Omental fat pad (tissue), 4 donors: Measurements from ENCODE around the gene ADGRL3. TPM values are rescaled to one million over a fixed set of nuclear protein-coding genes. Genes with fewer than 3 reads are reported as not detected.

Experiments used
- ATAC-seq: fragments of 150-250 bp; one replicate; pipeline ENCODE4 v1.9.1; 2016; ENCODE audit warnings: mild to moderate bottlenecking, moderate library complexity; ENCODE audit not compliant: low FRiP score
- DNase-seq: peaks from one replicate; pipeline ENCODE4 v3.0.0-alpha.2; 2019; ENCODE audit warnings: low spot score
- total RNA-seq, 4 donors: library from RNA; depleted of rRNA; stranded (reverse); fragments of >200 nt; gene quantifications; one replicate each; pipeline ENCODE4 v1.1.0, GENCODE V29; 2016
- TF ChIP-seq, protein P1 (sequence below), 3 donors: fragments of 450-650 bp; IDR thresholded peaks; one replicate each; pipeline ENCODE4 v1.5.1; 2016 to 2017; ENCODE audit warnings: antibody characterized with exemption in 3 of 3, mild to moderate bottlenecking in 3 of 3, moderate library complexity in 2 of 3

The ADGRL3 gene
- total RNA-seq, 4 donors from 2014 or later: 2.5 to 16.4 (median 4.6) TPM

DNA sequence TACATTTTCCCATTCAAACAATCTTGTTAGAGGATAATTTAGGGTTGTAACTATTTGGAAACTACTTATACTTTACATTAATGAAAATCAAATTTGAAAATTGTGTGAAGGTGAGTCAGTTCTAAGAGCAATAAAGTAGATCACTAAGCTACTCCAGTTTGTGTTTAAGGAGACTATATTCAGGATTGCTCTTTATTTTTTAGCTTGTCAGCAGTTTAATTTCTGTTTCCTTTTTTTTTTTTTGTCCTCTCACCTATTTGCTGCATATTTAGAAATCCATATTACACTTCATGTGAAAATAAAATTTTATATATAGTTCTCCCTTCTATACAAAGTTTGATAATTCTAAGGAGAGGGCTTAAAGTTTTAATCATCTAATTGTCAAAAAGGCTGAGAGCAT lies 691.8 kb downstream of the ADGRL3 start:
- ATAC-seq (no peak), DNase-seq (no peak)
- TF ChIP-seq, protein P1, sequence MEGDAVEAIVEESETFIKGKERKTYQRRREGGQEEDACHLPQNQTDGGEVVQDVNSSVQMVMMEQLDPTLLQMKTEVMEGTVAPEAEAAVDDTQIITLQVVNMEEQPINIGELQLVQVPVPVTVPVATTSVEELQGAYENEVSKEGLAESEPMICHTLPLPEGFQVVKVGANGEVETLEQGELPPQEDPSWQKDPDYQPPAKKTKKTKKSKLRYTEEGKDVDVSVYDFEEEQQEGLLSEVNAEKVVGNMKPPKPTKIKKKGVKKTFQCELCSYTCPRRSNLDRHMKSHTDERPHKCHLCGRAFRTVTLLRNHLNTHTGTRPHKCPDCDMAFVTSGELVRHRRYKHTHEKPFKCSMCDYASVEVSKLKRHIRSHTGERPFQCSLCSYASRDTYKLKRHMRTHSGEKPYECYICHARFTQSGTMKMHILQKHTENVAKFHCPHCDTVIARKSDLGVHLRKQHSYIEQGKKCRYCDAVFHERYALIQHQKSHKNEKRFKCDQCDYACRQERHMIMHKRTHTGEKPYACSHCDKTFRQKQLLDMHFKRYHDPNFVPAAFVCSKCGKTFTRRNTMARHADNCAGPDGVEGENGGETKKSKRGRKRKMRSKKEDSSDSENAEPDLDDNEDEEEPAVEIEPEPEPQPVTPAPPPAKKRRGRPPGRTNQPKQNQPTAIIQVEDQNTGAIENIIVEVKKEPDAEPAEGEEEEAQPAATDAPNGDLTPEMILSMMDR (IDR thresholded peaks at IDR 0.05): no peak

DNA sequence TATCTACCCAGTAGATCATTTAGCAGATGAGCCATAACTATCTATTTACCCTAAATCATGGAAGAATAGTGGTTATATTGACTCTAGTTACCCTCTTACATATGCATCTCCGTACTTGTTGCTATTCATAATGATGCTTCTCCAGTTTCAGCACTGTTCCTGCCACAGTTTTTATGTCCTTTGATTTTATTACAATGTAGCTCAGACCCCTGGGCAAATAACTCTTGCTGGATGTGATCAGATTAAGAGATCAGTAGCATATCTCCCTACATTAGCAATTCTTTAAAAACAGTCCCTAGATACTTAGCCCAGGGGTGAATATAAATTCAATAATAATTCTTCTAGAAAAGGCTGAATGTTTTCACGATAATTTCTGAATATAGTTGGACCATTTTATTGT lies 696.5 kb downstream of the ADGRL3 start:
- ATAC-seq: no peak
- TF ChIP-seq, protein P1 (IDR thresholded peaks at IDR 0.05): no peak
- no peak for DNase-seq

DNA sequence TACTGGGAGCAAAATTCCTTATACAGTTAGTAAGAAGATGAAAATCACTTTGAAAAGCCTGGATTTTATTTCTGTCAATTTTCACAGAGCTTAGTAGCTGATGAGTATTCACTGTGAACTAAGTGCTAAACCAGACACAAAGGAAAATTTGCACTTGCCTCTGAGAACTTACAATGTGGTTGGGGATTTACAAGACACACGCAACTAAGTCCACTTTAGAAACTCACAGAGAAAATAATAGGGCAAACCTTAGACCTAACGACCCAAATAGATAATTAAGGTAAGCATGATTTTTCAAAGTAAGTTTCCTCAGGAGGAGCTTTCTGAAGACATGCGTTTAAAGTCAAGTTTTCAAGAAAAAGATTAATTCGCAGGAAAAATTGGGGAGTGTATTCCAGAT lies 708.9 kb downstream of the ADGRL3 start:
- TF ChIP-seq, protein P1 (IDR thresholded peaks at IDR 0.05): no peak
- DNase-seq: no peak
- no peak for ATAC-seq

DNA sequence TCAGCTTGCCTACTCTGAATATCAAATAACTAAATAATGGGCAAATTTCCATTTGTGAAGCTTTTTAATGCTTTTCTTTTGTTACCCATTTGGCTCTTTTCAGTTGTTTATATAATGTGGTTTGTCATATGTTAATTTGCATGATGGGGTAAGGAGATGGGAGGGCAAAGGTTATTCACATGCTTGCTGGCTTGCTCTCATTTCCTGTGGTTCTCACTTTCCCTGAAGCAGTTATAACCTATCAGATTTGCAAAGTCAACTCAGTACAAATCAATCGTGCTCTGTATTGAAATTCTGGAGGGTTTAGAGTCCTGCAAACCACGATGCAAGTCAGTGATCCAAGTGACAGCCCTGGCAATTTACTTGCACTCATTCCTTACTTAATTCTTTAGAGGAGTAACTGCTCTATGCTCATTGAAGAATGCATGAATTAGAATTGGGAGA lies 711.2 kb downstream of the ADGRL3 start:
- ATAC-seq (no peak), DNase-seq (no peak)
- TF ChIP-seq, protein P1 (IDR thresholded peaks at IDR 0.05): no peak

DNA sequence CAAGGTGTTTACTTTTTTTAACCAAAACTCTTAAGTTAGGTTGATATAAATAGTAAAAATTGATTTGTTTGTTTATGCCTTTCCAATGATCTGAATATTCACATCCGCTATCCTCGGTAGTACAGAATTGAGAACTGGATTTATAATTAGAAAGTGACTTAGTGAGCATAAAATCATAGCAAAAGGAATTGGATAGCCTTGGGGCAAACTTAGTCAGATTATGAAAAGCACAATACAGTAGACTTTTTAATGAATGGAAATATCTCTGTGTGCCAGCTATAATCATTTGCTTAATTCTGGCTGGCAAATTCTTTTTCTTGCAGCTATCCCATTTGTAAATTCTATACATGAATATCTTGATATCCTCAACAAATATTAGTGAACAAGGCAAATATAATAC lies 713.5 kb downstream of the ADGRL3 start:
- TF ChIP-seq, protein P1 (IDR thresholded peaks at IDR 0.05): no peak
- no peak for DNase-seq
- ATAC-seq: no peak

DNA sequence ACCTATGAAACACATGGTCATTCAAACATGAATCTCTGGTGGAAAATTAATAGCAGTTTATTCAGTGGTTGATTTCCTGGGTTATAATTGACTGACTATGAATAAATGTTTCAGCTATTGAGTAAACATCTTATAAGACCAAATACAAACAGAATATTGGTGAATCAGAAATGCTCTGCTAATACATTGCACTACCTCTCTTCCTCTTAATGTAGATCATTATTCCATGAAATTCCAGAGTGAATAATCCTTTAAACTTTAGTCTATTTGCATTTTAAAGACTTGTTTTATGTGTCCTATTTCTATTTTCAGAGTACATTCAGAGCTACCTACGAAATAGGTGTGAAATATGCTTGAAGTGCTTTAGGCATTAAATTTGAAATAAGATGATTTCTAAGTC lies 715.4 kb downstream of the ADGRL3 start:
- TF ChIP-seq, protein P1 (IDR thresholded peaks at IDR 0.05): no peak
- no peak for ATAC-seq
- DNase-seq: no peak

DNA sequence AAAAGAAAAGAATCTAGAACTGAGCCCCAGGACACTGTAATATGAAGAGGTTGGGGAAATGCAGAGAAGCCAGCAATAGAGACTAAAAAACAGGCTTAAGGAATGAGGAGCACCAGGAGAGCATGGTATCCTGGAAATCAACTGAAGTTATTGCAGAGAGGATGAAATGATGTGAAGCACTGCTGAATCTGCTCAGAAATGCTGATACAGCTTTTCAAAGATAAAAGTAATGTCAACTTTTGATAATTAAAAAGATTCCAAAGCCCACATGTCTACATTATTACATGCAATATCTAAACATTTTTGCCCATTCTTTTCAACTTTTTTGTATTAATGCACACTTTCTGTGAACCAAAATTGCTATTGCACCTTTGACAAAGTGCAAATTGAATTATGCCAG lies 718.4 kb downstream of the ADGRL3 start:
- no peak for ATAC-seq
- no peak for DNase-seq
- TF ChIP-seq, protein P1 (IDR thresholded peaks at IDR 0.05): no peak
